HG03097 (cell line): ENCODE results near the gene PHLDA2.
"Not testable (repeated sequence)": the region's sequence is repeated elsewhere in the genome, so short reads cannot be mapped to it uniquely, and the experiment has no call there.

Experiments
- ATAC-seq: cut with Tn5 transposase; IDR thresholded peaks from one replicate; pipeline ENCODE4 v1.9.1; 2021; ENCODE audit not compliant: unreplicated experiment, low FRiP score

The PHLDA2 gene

DNA sequence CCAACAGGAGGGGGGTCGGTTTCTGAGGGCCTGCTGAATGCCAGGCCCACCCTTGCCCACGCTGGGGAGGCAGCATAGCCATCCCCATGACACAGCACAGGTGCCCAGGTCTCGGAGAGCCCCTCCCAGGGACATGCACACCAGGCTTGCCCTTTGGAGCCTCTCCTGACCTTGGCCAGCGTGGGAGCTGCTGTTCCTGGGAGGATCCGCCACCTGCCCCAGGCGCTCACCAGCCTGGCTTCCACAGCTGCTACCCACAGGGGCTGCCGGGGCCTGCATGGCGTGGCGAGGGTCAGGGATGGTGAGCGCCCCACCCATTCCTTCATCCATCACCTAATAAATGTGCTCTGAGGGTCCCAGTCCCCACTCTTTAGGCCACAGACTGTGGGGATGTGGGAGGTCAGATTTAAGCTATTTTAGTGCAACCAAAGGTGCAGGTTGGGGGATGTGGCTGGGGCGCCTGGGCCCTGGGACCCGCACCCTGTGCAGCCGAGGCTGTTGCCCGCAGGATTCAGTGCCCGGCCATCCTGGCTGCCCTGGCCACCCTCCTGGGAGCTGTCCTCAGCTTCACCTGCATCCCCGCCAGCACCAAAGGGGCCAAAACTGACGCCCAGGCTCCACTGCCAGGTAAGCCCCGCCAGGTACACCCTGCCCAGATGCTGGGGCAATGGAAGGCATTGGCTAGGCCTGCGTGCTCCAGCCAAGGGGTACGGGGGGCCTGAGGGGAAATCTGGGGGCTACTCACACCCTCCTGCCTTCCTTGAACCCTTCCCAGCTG is 12.9 kb downstream of the PHLDA2 start:
- ATAC-seq = no peak

DNA sequence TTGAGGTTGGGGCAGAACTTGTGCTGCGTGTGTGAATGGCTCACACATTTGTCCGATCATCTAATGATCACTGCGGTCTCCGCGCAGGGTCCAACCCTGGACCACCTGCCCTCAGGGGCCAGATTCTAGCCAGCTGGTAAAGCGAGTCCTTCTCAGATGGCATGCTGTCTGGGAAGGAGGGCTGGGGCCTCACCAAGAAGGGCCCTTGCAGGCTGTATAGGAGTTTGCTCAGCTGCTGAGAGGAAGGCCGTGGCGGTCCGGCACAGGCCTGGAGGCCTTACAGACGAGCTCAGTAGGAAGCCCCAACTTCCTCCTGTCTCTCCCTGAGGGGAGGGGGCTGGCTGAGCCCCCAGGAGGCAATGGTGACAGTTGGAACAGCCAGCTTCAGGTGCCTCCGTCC is 13.7 kb downstream of the PHLDA2 start:
- no peak for ATAC-seq

DNA sequence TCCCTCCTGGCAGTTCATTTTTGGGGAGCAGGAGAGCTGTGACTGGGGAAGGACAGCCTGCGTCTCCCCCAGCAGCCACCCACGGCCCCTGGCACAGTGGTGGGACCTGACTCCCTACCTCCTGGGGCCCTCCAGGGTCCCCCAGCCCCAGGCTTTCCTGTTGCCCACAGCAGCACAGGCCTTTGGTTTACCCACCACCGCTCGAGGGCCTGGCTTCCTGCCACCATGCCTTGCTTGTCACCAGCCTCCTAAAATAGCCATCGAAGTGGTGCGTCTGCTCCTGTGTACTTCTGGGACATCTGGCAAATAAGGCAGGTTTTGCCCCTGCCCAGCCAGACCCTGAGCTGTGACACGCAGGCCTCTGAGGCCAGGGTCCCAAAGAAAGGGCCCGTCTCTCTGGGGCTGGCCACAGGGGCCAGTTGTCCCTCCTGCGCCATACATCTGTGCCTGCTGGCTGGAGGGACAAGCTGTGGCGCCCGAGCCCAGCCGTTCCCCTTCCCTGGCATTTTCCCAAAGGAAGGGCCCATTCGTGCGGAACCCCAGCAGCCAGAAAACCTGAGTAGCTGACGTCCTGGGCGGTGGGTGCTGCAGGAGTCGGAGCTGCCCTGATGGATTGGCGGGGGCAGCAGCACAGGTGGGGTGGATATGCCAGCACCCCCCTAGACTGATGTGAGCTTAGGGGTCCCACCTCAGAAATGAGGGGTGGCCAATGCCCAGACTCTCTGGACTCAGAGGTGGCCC is 14.6 kb downstream of the PHLDA2 start:
- ATAC-seq = no peak

DNA sequence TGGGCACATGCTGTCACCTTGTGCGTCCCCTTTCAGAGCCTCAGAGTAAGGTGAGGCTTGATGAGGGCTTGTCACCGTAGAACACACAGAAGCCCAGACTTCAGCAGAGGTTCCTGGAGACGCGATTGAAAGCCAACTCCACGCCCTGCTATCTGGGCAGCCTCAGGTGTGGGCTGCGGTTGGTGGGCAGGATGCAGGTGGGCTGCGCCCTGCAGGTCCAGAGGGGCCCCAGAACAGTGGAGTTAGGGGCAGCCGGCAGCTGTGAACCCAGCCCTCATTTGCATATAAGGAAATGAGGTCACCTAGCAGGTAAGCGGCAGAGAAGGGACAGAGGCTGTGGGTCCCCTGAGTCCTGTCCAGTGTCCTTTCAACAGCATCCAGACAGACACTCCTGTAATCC is 15.4 kb downstream of the PHLDA2 start:
- no peak for ATAC-seq

DNA sequence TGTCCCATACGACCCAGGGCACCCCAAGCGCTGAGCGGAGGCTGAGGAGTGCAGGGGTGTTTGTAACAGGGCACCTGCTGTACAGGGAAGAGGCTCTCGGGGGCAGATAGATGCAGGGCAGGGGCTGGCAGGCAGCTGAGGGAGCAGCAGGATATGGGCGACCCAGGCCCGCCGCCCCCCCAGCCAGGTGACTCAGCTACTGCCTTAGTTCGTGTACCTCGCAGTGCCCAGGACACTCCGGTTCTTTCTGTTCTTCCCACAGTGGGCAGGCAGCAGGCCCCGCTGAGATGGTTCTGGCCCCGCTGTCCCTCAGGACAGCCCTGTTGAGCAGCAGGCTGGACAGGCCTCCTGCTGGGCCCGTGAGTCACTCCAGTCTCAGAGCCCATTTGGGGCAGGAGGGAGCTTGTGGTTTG is 16.2 kb downstream of the PHLDA2 start:
- no peak for ATAC-seq

DNA sequence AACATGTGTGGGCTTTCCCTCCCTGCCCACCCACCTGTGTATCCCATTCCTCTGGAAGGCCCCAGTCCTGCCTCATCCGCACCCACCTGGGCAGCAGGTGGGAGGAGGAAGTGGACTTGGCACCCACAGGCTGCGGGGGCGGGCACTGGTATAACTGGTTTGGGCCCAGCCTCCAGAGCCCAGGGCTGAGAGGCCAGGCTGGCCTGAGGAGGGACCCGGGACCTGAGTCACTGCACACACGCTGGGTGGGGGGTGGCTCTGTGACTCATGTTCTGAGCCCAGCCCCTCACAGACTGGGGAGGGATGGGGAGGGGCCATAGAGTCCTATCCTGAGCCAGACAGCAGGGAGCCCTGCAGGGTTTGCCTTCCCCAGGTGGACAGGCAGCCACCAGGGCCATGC is 16.7 kb downstream of the PHLDA2 start:
- no peak for ATAC-seq

DNA sequence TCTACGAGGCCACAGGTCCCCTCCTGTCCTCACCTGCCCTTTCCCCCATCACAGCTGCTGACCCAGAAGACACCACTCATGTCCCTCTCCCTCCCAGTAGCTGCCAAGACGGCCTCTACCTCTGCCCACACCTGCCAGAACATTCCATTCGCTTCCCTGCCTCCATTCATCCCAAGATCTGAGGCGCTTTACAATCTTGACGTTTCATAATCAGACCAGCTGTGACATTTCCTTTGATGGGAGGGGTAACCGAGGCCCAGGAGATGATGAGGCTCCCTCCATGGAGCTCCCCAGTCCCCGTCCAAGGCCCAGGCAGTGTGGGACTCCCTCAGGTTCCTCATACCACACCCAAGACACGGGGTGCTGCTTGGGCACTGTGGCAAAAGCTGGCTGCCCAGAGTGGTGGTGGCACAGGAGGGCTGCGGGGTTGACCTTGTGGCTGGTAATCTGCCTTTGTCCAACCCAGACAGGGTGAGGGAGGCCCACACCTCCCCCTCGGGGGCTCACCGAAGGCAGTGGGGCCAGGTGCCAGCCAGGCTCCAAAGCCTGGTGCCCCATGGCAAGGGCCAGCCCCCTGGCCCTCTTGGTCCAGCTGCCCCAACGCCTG is 17.3 kb downstream of the PHLDA2 start:
- no peak for ATAC-seq

DNA sequence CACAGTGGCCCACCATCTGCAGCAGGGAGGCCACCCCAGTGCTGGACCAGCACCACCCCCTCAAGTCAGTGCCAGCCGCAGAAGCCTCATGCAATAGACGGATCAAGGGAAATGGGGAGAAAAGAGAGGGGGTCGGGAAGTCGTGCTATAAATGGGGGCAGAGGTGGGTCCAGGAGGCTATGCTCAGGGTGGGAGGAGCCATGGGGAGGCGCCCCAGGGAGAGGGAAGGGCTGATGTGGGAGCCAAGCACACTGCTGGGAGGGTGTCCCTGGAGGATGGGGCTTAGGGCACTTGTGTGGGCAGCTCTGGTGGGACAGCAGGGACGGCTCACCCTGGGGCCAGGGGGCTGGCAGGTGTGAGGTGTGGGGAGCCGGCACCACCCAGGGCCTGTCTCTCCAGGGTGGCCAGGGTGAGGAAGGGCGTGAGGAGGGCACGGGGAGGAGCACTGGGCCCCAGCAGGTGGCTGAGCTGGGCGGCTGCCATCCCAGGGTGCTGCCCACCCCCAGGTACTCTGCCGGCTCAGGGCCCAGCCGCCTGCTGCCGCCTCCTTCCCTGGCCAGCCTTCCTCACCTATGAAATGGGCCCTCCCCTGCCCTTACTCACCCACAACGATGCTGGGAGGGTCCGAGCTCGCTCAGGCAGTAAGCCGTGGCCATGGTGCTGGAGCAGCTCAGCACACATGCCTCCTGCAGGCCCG is 18.0 kb downstream of the PHLDA2 start:
- no peak for ATAC-seq

DNA sequence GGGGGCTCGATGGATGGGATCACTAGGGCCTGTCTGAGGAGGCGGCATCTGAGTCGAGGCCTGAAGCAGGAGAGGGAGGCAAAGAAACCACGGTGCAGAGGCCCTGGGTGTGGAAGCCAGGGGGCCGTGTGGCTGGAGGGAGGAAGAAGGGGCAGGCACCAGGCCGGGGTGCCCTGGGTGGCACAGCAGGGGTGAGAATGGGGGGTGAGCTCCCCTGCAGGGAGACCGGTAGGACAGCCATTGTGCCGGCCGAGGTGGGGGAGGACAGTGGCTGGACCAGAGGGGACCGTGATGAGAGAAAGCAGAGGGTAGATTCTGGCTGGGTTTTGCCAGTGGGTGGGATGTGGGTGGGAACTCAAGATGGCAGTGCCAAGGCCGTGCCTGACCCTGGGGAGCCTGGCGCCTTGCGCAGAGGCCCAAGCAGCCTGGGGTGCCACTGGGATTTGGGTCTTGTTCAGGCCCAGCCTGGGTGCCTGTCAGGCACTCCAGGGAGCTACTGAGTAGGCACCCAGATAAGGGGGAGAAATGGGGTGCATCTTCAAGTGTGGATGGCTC is 18.7 kb downstream of the PHLDA2 start:
- ATAC-seq = no peak

DNA sequence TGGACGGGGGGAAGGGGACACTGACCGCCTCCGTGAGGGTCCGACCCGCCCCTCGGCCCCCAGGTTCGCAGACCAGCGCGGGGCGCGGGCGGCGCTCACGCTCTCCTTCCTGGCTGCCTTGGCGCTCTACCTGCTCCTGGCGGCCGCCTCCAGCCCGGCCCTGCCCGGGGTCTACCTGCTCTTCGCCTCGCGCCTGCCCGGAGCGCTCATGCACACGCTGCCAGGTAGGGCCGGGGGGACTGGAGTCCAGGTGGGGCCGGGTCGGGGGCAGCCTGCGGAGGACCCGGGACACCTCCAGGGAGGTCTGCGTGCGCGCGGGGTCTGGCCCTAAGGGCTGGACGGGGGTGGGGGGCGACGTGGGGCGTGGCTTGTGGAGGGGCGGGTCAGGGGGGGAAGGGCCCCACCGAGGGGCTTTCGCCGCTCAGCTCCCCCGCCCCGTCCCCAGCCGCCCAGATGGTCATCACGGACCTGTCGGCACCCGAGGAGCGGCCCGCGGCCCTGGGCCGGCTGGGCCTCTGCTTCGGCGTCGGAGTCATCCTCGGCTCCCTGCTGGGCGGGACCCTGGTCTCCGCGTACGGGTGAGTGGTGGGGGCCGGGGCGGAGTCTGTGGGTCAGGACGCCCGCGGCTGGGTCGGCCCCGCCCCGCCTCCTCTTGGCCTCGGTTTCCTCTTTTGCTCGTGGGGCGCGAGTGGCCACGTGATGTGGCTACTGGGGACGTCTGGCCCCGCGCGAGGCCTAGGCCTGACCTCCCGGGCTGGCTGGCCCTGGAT is 19.9 kb downstream of the PHLDA2 start:
- ATAC-seq = no peak

DNA sequence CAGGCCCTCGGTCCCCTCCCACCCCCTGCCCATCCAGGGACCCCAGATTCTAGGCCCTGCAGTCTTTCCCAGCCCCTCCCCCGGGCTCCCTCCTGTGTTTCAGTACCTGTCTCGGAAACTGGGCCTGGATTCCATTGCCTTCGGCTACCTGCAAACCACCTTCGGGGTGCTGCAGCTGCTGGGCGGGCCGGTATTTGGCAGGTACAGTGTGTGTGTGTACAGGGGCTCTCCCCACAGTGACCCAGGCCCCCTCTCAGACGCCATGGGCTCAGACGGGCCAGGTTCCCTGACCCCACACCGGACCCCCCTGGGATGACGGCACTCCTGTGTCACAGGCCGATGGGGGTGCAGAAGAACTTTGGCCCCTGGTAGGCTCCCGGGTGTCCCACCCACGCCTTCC is 21.1 kb downstream of the PHLDA2 start:
- no peak for ATAC-seq

DNA sequence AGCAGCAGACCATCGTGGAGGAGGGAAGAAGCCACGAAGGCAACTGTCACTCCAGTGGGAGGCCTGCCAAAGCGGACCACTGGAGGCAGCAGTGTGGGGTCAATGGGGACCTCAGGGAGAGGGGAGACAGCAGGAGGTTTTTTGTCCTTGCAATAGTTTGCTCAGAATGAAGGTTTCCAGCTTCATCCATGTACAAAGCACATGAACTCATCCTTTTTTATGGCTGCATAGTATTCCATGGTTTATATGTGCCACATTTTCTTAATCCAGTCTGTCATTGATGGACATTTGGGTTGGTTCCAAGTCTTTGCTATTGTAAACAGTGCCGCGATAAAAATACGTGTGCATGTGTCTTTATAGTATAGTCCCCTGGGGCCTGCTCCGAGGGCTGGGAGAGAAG is 23.9 kb downstream of the PHLDA2 start:
- not testable (repeated sequence) for ATAC-seq

DNA sequence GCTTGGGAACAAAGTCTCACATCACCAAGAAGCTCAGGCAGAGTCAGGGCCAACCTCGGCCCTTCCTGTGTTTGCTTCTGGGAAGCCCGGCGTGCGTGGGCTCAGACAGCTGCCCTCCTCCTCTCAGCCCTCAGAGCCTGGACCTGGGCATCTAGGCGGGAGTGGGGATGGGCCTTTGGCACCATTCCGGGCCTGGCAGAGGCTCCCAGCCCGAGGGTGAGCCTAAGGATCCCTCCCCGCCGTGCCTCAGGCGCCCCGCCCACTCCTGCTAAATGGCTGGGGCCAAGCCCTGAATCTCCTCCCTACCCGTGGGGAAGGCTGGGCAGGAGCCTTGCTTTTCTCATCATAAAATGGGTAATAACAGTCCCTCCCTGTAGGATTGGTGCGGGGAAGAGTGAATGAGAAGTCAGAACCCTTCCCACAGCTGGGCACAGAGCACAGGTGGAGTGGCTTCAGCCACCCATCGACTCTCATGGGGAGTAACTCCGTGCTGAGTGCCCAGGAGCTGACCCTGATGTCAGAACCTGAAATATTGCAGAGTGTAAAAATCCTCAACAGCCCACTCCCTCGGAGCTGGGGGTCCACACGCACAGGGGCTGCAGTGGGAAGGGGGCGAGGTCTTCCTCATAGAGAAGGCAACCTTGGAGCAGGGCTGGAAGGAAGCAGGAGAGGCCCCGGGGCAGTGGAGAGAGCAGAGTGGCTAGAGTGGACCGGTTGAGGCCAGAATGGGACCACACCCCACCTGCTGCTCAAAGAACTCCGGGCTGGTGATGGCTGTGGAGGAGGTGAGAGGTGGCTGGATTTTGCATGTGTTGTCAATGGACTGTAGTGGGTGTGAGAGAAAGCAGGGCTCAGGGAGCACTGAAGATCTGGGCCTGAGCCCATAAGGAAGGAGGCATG is 24.8 kb downstream of the PHLDA2 start:
- no peak for ATAC-seq

DNA sequence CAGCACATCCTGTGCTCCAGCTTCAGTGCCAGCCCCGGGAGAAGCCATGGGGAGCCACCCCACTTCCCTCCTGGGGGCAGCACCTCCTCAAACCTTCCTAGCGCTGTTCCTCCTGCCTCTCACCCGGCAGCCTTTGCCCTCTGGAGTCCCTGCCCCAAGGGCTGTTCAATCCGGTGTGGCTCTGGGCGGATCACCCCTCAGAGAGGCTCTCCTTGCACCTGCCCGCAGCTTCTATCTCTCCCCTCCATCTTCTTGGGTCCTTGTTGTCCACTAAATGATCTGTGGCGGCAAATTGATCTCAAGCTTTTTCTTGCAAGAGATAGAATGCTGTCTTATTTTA is 25.6 kb downstream of the PHLDA2 start:
- no peak for ATAC-seq

DNA sequence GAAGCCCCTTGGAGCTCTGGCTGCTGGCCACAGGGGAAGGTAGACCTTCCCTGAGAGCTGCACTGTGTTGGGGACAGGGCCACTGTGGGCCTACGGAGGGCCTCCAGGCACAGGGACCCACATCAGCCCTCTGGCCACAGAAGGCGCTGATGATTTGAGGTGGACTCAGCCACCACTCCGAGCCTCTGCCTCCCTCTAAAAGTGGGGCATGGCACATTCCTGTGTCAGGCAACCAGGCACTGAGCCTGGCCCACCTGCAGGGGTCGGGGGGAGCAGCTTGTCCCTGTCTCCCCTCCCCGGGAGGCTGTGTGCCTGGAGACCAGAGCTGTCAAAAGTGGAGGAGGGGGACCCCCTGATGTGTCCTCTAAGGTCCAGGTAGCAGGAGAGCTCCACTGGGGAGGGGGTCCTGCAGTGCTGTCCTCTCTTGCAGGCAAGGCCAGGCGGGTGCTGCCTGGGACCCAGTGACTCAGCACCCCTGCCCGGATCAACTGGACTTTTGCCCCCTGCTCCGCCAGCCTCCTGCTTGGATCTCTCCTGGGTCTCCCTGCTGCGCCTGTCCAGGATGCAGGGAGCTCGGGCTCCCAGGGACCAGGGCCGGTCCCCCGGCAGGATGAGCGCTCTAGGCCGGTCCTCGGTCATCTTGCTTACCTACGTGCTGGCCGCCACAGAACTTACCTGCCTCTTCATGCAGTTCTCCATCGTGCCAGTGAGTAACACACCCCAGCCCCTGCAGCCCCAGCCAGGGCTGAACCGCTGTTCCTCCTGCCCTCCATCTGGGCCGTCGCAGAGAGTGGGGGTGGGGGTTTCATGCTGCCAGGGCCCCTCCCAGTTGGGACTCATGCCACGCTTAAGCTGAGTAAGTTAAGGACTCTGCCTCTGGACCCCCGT is 26.2 kb downstream of the PHLDA2 start:
- ATAC-seq = no peak

DNA sequence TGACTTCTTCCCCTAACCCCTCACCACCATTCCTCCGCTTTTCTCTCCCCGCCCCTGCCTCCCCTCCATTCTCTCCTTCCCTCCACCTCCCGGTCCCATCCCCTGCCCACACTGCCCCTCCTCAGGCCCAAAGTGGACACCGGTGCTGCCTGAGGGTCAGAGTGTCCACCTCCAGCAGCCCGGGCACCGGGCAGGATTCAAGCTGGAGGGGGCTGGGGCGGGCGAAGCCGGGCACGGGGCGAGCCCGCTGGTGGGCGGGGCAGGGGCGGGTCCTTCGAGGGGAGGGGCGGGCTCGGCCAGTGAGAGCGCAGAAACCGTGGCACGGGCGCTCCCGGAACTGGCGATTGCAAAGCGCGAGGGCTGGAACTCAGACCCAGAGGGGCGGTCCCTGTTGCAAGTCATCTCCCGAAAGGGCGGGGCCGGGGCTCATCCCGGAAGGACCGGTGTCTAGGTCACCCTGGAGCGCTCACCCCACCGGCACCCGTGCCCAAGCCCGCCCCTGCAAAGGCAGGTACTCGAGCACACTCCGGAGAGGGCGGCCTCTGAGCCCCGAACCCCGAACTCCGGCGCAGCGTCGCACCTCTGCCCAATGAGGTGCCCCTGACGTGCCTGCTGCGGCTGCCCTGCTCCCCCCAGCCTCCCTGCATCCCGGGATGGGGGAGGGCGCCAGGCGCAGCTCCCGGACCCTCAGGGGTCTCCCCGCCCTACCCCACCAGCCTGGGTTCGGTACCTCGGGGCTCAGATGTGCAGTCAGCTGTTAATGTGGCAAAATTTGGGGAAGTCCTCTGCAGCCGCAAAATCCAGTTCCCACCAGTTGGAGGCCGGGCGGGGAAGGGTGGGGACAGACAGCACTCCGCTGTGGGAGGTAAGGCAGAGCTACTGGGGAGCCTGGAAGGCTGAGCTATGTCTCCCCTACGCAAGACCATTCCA is 27.1 kb downstream of the PHLDA2 start:
- ATAC-seq = peak; percentile 90

DNA sequence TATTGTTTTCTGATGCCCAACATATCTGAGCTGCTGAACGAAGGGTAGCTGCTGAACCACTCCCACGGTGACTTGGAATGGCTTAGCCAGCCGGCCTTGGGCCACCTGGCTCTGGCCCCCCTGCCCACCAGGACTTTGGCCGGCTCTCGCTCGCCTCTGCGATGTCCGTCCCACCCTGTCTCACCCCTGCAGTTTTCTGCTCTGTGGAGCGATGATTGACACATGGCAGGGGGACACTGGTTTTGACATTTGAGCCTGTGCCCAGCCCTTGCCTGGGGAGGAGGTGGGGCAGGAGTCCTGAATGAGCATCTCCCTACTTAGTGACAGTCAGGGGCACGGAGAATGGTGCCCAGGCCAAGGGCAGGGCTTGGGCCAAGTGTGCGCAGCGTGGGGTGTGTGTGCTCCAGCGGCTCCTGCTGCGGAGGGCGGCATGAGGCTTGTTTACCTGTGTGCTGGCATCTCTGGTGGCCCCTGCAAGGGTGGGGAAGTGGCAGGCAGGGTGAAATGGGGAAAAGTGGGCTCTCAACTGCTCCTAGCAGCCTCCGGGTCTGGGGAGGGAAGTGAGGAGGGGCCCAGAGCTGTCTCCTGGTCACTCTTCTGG is 27.9 kb downstream of the PHLDA2 start:
- no peak for ATAC-seq
